K562 (cell line): ENCODE data around the gene LY6G6D. TPM values are rescaled to one million over a fixed set of nuclear protein-coding genes. Genes with fewer than 3 reads are reported as not detected.

ENCODE experiments used
- ADNP ChIP-seq: fragments of 200-800 bp; sonication (Bioruptor generic); IDR thresholded peaks from 2 replicates; pipeline ENCODE4 v1.6.1; 2016; ENCODE audit warnings: missing genetic modification characterization, missing compliant biosample characterization
- COPS2 ChIP-seq: fragments of 450-650 bp; conservative IDR thresholded peaks from 2 replicates; pipeline ENCODE4 v1.6.1; 2016; ENCODE audit warnings: mild to moderate bottlenecking, moderate library complexity
- DPF2 ChIP-seq: fragments of 450-650 bp; IDR thresholded peaks from 2 replicates; pipeline ENCODE4 v1.6.1; 2016
- EZH2 ChIP-seq: IDR thresholded peaks from 2 replicates; pipeline ENCODE4 v1.6.1; 2012; ENCODE audit warnings: low read depth, mild to moderate bottlenecking, inconsistent platforms, low read length, borderline replicate concordance
- HDAC2 ChIP-seq: fragments of 450-650 bp; IDR thresholded peaks from 2 replicates; pipeline ENCODE4 v1.6.1; 2016; ENCODE audit warnings: mild to moderate bottlenecking
- HMG20B ChIP-seq: fragments of 250-450 bp; sonication (Bioruptor Pico); IDR thresholded peaks from 2 replicates; pipeline ENCODE4 v1.5.0; 2021; ENCODE audit warnings: mild to moderate bottlenecking
- KLF16 ChIP-seq: IDR thresholded peaks from 2 replicates; pipeline ENCODE4 v1.6.1; 2016; ENCODE audit warnings: antibody characterized with exemption
- MXI1 ChIP-seq: IDR thresholded peaks from 2 replicates; pipeline ENCODE4 v1.6.1; 2011; ENCODE audit warnings: low read depth, mild to moderate bottlenecking, improper control_type of control experiment, low read length
- POLR2B ChIP-seq: fragments of 450-650 bp; IDR thresholded peaks from 2 replicates; pipeline ENCODE4 v1.6.1; 2018; ENCODE audit warnings: low read depth; ENCODE audit not compliant: partially characterized antibody
- SP2 ChIP-seq: IDR thresholded peaks from 2 replicates; pipeline ENCODE4 v1.6.1; 2011; ENCODE audit warnings: mild to moderate bottlenecking, low read depth, low read length, moderate library complexity; ENCODE audit not compliant: poor library complexity, severe bottlenecking; ENCODE audit errors: extremely low read depth
- TCFL5 ChIP-seq: fragments of 250-450 bp; sonication (Bioruptor Pico); conservative IDR thresholded peaks from 2 replicates; pipeline ENCODE4 v1.6.1; 2021; ENCODE audit warnings: mild to moderate bottlenecking, moderate library complexity, matching md5 sums
- U2AF1 ChIP-seq: fragments of 200-400 bp; formaldehyde crosslinking; optimal IDR thresholded peaks from 2 replicates; pipeline ENCODE3; 2017; ENCODE audit warnings: mild to moderate bottlenecking, low read depth, low read length, moderate library complexity
- U2AF2 ChIP-seq: fragments of 200-400 bp; formaldehyde crosslinking; optimal IDR thresholded peaks from 2 replicates; pipeline ENCODE3; 2017; ENCODE audit warnings: low read depth, mild to moderate bottlenecking, low read length
- ZC3H11A ChIP-seq: IDR thresholded peaks from 2 replicates; pipeline ENCODE4 v1.6.1; 2012; ENCODE audit warnings: low read depth, low read length, improper control_type of control experiment
- ZNF507 ChIP-seq: conservative IDR thresholded peaks from 2 replicates; pipeline ENCODE4 v1.6.1; 2017; ENCODE audit warnings: missing genetic modification characterization, missing compliant biosample characterization
- polyA plus RNA-seq, 8 experiments: library from polyadenylated mRNA; depleted of rRNA in 4 of 8; stranded (reverse) in 5 of 8; unstranded in 3 of 8; fragments of >200 nt; fragmentation: Nextera tagmentation in 2 of 8; fragmentation: Illumina TruSeq in 1 of 8; extraction: Ambion mirVana in 2 of 8; extraction: Trizol in 1 of 8; gene quantifications; 2 replicates each; pipeline versions ENCODE4 v1.2.1 to v1.2.3, GENCODE V29; 2011 to 2014; ENCODE audit warnings: inconsistent platforms in 1 of 8, missing spikeins in 1 of 8
- total RNA-seq, 7 experiments: library from RNA; depleted of rRNA in 6 of 7; stranded (reverse); fragments of >200 nt in 6 of 7; fragmentation: Illumina TruSeq in 2 of 7; extraction: Trizol in 2 of 7; gene quantifications; 2 replicates each; pipeline versions ENCODE4 v1.2.1 to v1.2.3, GENCODE V29; 2011 to 2021; ENCODE audit warnings: low replicate concordance in 1 of 7
- TF ChIP-seq, protein P1 (sequence below): fragments of 450-650 bp; IDR thresholded peaks from 2 replicates; pipeline ENCODE4 v1.6.1; 2016; ENCODE audit warnings: mild to moderate bottlenecking, moderate library complexity
- TF ChIP-seq, protein P2 (sequence below): fragments of 450-650 bp; formaldehyde crosslinking; IDR thresholded peaks from 2 replicates; pipeline ENCODE4 v1.4.0; 2022; ENCODE audit warnings: mild to moderate bottlenecking, moderate library complexity

Gene LY6G6D
- total and polyA plus RNA-seq, 9 of the 15 experiments (the other 6 are each of a cell fraction or from before 2014, with no cell fraction given), result 0.30 to 0.38 TPM; not detected in 7

- TF ChIP-seq, protein P1, sequence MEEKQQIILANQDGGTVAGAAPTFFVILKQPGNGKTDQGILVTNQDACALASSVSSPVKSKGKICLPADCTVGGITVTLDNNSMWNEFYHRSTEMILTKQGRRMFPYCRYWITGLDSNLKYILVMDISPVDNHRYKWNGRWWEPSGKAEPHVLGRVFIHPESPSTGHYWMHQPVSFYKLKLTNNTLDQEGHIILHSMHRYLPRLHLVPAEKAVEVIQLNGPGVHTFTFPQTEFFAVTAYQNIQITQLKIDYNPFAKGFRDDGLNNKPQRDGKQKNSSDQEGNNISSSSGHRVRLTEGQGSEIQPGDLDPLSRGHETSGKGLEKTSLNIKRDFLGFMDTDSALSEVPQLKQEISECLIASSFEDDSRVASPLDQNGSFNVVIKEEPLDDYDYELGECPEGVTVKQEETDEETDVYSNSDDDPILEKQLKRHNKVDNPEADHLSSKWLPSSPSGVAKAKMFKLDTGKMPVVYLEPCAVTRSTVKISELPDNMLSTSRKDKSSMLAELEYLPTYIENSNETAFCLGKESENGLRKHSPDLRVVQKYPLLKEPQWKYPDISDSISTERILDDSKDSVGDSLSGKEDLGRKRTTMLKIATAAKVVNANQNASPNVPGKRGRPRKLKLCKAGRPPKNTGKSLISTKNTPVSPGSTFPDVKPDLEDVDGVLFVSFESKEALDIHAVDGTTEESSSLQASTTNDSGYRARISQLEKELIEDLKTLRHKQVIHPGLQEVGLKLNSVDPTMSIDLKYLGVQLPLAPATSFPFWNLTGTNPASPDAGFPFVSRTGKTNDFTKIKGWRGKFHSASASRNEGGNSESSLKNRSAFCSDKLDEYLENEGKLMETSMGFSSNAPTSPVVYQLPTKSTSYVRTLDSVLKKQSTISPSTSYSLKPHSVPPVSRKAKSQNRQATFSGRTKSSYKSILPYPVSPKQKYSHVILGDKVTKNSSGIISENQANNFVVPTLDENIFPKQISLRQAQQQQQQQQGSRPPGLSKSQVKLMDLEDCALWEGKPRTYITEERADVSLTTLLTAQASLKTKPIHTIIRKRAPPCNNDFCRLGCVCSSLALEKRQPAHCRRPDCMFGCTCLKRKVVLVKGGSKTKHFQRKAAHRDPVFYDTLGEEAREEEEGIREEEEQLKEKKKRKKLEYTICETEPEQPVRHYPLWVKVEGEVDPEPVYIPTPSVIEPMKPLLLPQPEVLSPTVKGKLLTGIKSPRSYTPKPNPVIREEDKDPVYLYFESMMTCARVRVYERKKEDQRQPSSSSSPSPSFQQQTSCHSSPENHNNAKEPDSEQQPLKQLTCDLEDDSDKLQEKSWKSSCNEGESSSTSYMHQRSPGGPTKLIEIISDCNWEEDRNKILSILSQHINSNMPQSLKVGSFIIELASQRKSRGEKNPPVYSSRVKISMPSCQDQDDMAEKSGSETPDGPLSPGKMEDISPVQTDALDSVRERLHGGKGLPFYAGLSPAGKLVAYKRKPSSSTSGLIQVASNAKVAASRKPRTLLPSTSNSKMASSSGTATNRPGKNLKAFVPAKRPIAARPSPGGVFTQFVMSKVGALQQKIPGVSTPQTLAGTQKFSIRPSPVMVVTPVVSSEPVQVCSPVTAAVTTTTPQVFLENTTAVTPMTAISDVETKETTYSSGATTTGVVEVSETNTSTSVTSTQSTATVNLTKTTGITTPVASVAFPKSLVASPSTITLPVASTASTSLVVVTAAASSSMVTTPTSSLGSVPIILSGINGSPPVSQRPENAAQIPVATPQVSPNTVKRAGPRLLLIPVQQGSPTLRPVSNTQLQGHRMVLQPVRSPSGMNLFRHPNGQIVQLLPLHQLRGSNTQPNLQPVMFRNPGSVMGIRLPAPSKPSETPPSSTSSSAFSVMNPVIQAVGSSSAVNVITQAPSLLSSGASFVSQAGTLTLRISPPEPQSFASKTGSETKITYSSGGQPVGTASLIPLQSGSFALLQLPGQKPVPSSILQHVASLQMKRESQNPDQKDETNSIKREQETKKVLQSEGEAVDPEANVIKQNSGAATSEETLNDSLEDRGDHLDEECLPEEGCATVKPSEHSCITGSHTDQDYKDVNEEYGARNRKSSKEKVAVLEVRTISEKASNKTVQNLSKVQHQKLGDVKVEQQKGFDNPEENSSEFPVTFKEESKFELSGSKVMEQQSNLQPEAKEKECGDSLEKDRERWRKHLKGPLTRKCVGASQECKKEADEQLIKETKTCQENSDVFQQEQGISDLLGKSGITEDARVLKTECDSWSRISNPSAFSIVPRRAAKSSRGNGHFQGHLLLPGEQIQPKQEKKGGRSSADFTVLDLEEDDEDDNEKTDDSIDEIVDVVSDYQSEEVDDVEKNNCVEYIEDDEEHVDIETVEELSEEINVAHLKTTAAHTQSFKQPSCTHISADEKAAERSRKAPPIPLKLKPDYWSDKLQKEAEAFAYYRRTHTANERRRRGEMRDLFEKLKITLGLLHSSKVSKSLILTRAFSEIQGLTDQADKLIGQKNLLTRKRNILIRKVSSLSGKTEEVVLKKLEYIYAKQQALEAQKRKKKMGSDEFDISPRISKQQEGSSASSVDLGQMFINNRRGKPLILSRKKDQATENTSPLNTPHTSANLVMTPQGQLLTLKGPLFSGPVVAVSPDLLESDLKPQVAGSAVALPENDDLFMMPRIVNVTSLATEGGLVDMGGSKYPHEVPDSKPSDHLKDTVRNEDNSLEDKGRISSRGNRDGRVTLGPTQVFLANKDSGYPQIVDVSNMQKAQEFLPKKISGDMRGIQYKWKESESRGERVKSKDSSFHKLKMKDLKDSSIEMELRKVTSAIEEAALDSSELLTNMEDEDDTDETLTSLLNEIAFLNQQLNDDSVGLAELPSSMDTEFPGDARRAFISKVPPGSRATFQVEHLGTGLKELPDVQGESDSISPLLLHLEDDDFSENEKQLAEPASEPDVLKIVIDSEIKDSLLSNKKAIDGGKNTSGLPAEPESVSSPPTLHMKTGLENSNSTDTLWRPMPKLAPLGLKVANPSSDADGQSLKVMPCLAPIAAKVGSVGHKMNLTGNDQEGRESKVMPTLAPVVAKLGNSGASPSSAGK, result no peak
- no peak for TF ChIP-seq DPF2
- TF ChIP-seq COPS2, result no peak
- TF ChIP-seq MXI1, result 0 out of 2 replicates have a peak, but pooled peaks have one; percentile 65
- TF ChIP-seq ADNP, result no peak
- peak; percentile 97 for TF ChIP-seq HDAC2
- TF ChIP-seq SP2, result peak; percentile 5
- TF ChIP-seq U2AF1, result no peak
- TF ChIP-seq ZC3H11A, result 0 out of 2 replicates have a peak, but pooled peaks have one; percentile 86
- TF ChIP-seq TCFL5 (CRISPR knock-in tag), result no peak
- no peak for TF ChIP-seq HMG20B (CRISPR knock-in tag)
- no peak for TF ChIP-seq KLF16
- TF ChIP-seq ZNF507 (tag), result no peak
- no peak for TF ChIP-seq POLR2B
- TF ChIP-seq EZH2, result no peak
- TF ChIP-seq, protein P2, sequence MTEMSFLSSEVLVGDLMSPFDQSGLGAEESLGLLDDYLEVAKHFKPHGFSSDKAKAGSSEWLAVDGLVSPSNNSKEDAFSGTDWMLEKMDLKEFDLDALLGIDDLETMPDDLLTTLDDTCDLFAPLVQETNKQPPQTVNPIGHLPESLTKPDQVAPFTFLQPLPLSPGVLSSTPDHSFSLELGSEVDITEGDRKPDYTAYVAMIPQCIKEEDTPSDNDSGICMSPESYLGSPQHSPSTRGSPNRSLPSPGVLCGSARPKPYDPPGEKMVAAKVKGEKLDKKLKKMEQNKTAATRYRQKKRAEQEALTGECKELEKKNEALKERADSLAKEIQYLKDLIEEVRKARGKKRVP, result no peak
- no peak for TF ChIP-seq U2AF2
Observed at GRCh38 chr6:31729515-31729978, 14.4 kb downstream of the LY6G6D start (continued).
